K562 (cell line): ENCODE measurements around the gene ARHGAP30. TPM values are rescaled to one million over a fixed set of nuclear protein-coding genes. Genes with fewer than 3 reads are reported as not detected.

Source experiments
- BRD9 ChIP-seq: fragments of 450-650 bp; IDR thresholded peaks from 2 replicates; pipeline ENCODE4 v1.6.1; 2018; ENCODE audit warnings: low read depth; ENCODE audit not compliant: partially characterized antibody
- CC2D1A ChIP-seq: fragments of 450-650 bp; IDR thresholded peaks from 2 replicates; pipeline ENCODE4 v1.6.1; 2017; ENCODE audit warnings: mild to moderate bottlenecking
- CTCFL ChIP-seq: IDR thresholded peaks from 2 replicates; pipeline ENCODE4 v1.6.1; 2011; ENCODE audit warnings: borderline replicate concordance, low read depth, mild to moderate bottlenecking, moderate library complexity, low read length; ENCODE audit not compliant: insufficient read depth, poor library complexity, severe bottlenecking
- GATAD2B ChIP-seq: fragments of 450-650 bp; IDR thresholded peaks from 2 replicates; pipeline ENCODE4 v1.6.1; 2017; ENCODE audit warnings: mild to moderate bottlenecking, borderline replicate concordance
- GTF2E2 ChIP-seq: fragments of 200-800 bp; sonication (Bioruptor generic); IDR thresholded peaks from 2 replicates; pipeline ENCODE4 v1.6.1; 2016; ENCODE audit warnings: missing genetic modification characterization, missing compliant biosample characterization
- HNRNPK ChIP-seq: fragments of 200-400 bp; formaldehyde crosslinking; IDR thresholded peaks from one replicate; pipeline ENCODE4 v1.6.1; 2018; ENCODE audit warnings: mild to moderate bottlenecking, low read depth, low read length; ENCODE audit not compliant: poor library complexity, severe bottlenecking
- JUN ChIP-seq, 2 experiments: sonication (generic) in 1 of 2; formaldehyde crosslinking in 1 of 2; IDR thresholded peaks; 2 replicates each; pipeline versions ENCODE4 v1.6.1 to v1.8.0; 2012 to 2022; ENCODE audit warnings: borderline replicate concordance in 2 of 2, mild to moderate bottlenecking in 2 of 2, improper control_type of control experiment in 1 of 2, low read depth in 1 of 2, low read length in 1 of 2, missing genetic modification reagents in 1 of 2
- MLLT1 ChIP-seq, 2 experiments: fragments of 450-650 bp; IDR thresholded peaks; 2 replicates each; pipeline ENCODE4 v1.6.1; 2016
- MYC ChIP-seq, 2 experiments: fragments of 250-450 bp in 1 of 2; sonication (Bioruptor Pico) in 1 of 2; IDR thresholded peaks; 2 replicates each; pipeline versions ENCODE4 v1.5.1 to v1.6.1; 2012 to 2021; ENCODE audit warnings: low read depth in 2 of 2, borderline replicate concordance in 1 of 2, improper control_type of control experiment in 1 of 2, low read length in 1 of 2, mild to moderate bottlenecking in 1 of 2, moderate library complexity in 1 of 2
- NFIX ChIP-seq: fragments of 250-450 bp; sonication (Bioruptor Pico); IDR thresholded peaks from 2 replicates; pipeline ENCODE4 v1.4.0; 2020; ENCODE audit warnings: low read depth, mild to moderate bottlenecking, moderate library complexity
- NR2C1 ChIP-seq, 2 experiments: fragments of 450-650 bp; IDR thresholded peaks; 2 replicates each; pipeline ENCODE4 v1.6.1; 2017; ENCODE audit warnings: mild to moderate bottlenecking in 2 of 2, antibody characterized with exemption in 1 of 2, inconsistent platforms in 1 of 2, missing compliant biosample characterization in 1 of 2, missing genetic modification characterization in 1 of 2
- NR3C1 ChIP-seq: sonication (generic); formaldehyde crosslinking; IDR thresholded peaks from 2 replicates; pipeline ENCODE4 v1.8.1; 2022; ENCODE audit warnings: missing genetic modification reagents
- NRF1 ChIP-seq, 2 experiments: fragments of 450-650 bp; IDR thresholded peaks in 1 of 2; conservative IDR thresholded peaks in 1 of 2; 2 replicates each; pipeline ENCODE4 v1.6.1; 2014; ENCODE audit warnings: mild to moderate bottlenecking in 2 of 2
- PTTG1 ChIP-seq: fragments of 450-650 bp; IDR thresholded peaks from 2 replicates; pipeline ENCODE4 v1.6.1; 2016; ENCODE audit warnings: low read depth, mild to moderate bottlenecking, missing genetic modification characterization, missing compliant biosample characterization
- RCOR1 ChIP-seq, 2 experiments: IDR thresholded peaks; 2 replicates each; pipeline ENCODE4 v1.6.1; 2012; ENCODE audit warnings: low read depth in 2 of 2, low read length in 2 of 2, borderline replicate concordance in 1 of 2, improper control_type of control experiment in 1 of 2
- SMC3 ChIP-seq: conservative IDR thresholded peaks from 2 replicates; pipeline ENCODE4 v1.6.1; 2011; ENCODE audit warnings: low read depth, low read length, improper control_type of control experiment; ENCODE audit not compliant: insufficient read depth
- SRSF7 ChIP-seq: fragments of 200-400 bp; formaldehyde crosslinking; optimal IDR thresholded peaks from 2 replicates; pipeline ENCODE3; 2017; ENCODE audit warnings: mild to moderate bottlenecking, low read depth, low read length
- TBL1XR1 ChIP-seq, 2 experiments: IDR thresholded peaks; 2 replicates each; pipeline ENCODE4 v1.6.1; 2012; ENCODE audit warnings: improper control_type of control experiment in 2 of 2, low read length in 2 of 2, mild to moderate bottlenecking in 1 of 2
- TFAP4 ChIP-seq: sonication (generic); formaldehyde crosslinking; IDR thresholded peaks from 2 replicates; pipeline ENCODE4 v1.8.0; 2022; ENCODE audit warnings: missing genetic modification reagents, mild to moderate bottlenecking, moderate library complexity, borderline replicate concordance
- ZNF354B ChIP-seq: fragments of 250-450 bp; sonication (Bioruptor Pico); IDR thresholded peaks from 2 replicates; pipeline ENCODE4 v1.4.0; 2020
- polyA plus RNA-seq, 8 experiments: library from polyadenylated mRNA; depleted of rRNA in 4 of 8; stranded (reverse) in 5 of 8; unstranded in 3 of 8; fragments of >200 nt; fragmentation: Nextera tagmentation in 2 of 8; fragmentation: Illumina TruSeq in 1 of 8; extraction: Ambion mirVana in 2 of 8; extraction: Trizol in 1 of 8; gene quantifications; 2 replicates each; pipeline versions ENCODE4 v1.2.1 to v1.2.3, GENCODE V29; 2011 to 2014; ENCODE audit warnings: inconsistent platforms in 1 of 8, missing spikeins in 1 of 8
- total RNA-seq, 7 experiments: library from RNA; depleted of rRNA in 6 of 7; stranded (reverse); fragments of >200 nt in 6 of 7; fragmentation: Illumina TruSeq in 2 of 7; extraction: Trizol in 2 of 7; gene quantifications; 2 replicates each; pipeline versions ENCODE4 v1.2.1 to v1.2.3, GENCODE V29; 2011 to 2021; ENCODE audit warnings: low replicate concordance in 1 of 7
- TF ChIP-seq, protein P1 (sequence below): fragments of 250-450 bp; sonication (Bioruptor Pico); IDR thresholded peaks from 2 replicates; pipeline ENCODE4 v1.4.0; 2020

Gene ARHGAP30
- total and polyA plus RNA-seq, 9 of the 15 experiments (the other 6 are each of a cell fraction or from before 2014, with no cell fraction given): 0.01 to 0.73 (median 0.12) TPM

GRCh38 chr1:161071886-161072371 lies 2.2 kb upstream of the ARHGAP30 start (continued):
- TF ChIP-seq HNRNPK (no peak), MLLT1 (IDR thresholded peaks at IDR 0.05) (0 out of 4 replicates have a peak, but pooled peaks of 1 of the 2 experiments have one; percentile 13), CC2D1A (peak; percentile 37; the same call in 1 of the 2 replicates), CTCFL (no peak), NR3C1 (CRISPR knock-in tag) (no peak), PTTG1 (tag) (no peak), GTF2E2 (tag) (no peak), SRSF7 (no peak), NR2C1 (IDR thresholded peaks at IDR 0.05) (no peak), NR2C1 (tag; IDR thresholded peaks at IDR 0.05) (peak; percentile 50; the same call in 1 of the 2 replicates), JUN (IDR thresholded peaks at IDR 0.05; ENCODE audit: borderline replicate concordance, low read depth, low read length) (no peak), JUN (CRISPR knock-in tag; IDR thresholded peaks at IDR 0.05; ENCODE audit: borderline replicate concordance) (no peak), BRD9 (no peak), SMC3 (peak; percentile 91), RCOR1 (IDR thresholded peaks at IDR 0.05; ENCODE audit: borderline replicate concordance in 1 of 2, low read depth in 2 of 2, low read length in 2 of 2) (peak in 1 of 2 experiments; percentile 45; a peak in 1 of 4 replicates), MYC (IDR thresholded peaks at IDR 0.05; ENCODE audit: low read depth, low read length) (0 out of 2 replicates have a peak, but pooled peaks have one; percentile 34), MYC (CRISPR knock-in tag; IDR thresholded peaks at IDR 0.05; ENCODE audit: borderline replicate concordance, low read depth) (no peak), NFIX (CRISPR knock-in tag) (no peak), GATAD2B (no peak), TBL1XR1 (IDR thresholded peaks at IDR 0.05; ENCODE audit: low read length in 2 of 2) (no peak), NRF1 (conservative IDR thresholded peaks at IDR 0.05 in 1 of 2, IDR thresholded peaks at IDR 0.05 in 1 of 2) (peak in 1 of 2 experiments; percentile 18; a peak in 1 of 4 replicates), TFAP4 (CRISPR knock-in tag) (0 out of 2 replicates have a peak, but pooled peaks have one; percentile 30), ZNF354B (CRISPR knock-in tag) (no peak)
- TF ChIP-seq, protein P1, sequence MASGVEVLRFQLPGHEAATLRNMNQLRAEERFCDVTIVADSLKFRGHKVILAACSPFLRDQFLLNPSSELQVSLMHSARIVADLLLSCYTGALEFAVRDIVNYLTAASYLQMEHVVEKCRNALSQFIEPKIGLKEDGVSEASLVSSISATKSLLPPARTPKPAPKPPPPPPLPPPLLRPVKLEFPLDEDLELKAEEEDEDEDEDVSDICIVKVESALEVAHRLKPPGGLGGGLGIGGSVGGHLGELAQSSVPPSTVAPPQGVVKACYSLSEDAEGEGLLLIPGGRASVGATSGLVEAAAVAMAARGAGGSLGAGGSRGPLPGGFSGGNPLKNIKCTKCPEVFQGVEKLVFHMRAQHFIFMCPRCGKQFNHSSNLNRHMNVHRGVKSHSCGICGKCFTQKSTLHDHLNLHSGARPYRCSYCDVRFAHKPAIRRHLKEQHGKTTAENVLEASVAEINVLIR: no peak
